Measurements from ENCODE around the gene GALNTL6. TPM values are rescaled to one million over a fixed set of nuclear protein-coding genes. Genes with fewer than 3 reads are reported as not detected.

The GALNTL6 gene
- total and polyA plus RNA-seq, 9 of the 15 experiments (the other 6 are each of a cell fraction or from before 2014, with no cell fraction given) = 0.18 to 0.50 (median 0.29) TPM

GRCh38 chr4:172709376-172709775 is 896.2 kb downstream of the GALNTL6 start (continued):
- TF ChIP-seq PRDM10 (IDR thresholded peaks at IDR 0.05; ENCODE audit: partially characterized antibody) (no peak), SIRT6 (IDR thresholded peaks at IDR 0.05; ENCODE audit: low read depth, low read length) (no peak), GABPA (tag; conservative IDR thresholded peaks at IDR 0.05; ENCODE audit: low read depth) (no peak), RERE (CRISPR knock-in tag; IDR thresholded peaks at IDR 0.05; ENCODE audit: borderline replicate concordance) (no peak)

All from K562 (cell line).